HepG2 (cell line): Measurements from ENCODE around the gene TTC31. TPM values are rescaled to one million over a fixed set of nuclear protein-coding genes. Genes with fewer than 3 reads are reported as not detected.
A peak's percentile ranks its signal among the peaks of the same experiment; 100 is the strongest.

Experiments
- CHD4 ChIP-seq: fragments of 200-600 bp; sonication (generic); IDR thresholded peaks from 2 replicates; pipeline ENCODE4 v1.7.0; 2017; ENCODE audit warnings: mild to moderate bottlenecking, low read length, borderline replicate concordance
- DMAP1 ChIP-seq: IDR thresholded peaks from 2 replicates; pipeline ENCODE4 v1.6.1; 2016
- FOSL2 ChIP-seq: sonication (generic); formaldehyde crosslinking; IDR thresholded peaks from 2 replicates; pipeline ENCODE4 v1.4.0; 2020; ENCODE audit warnings: missing genetic modification reagents
- FOXM1 ChIP-seq: sonication (generic); formaldehyde crosslinking; IDR thresholded peaks from 2 replicates; pipeline ENCODE4 v1.5.0; 2020; ENCODE audit warnings: missing genetic modification reagents
- GZF1 ChIP-seq: sonication (generic); formaldehyde crosslinking; IDR thresholded peaks from 2 replicates; pipeline ENCODE4 v1.5.1; 2020; ENCODE audit warnings: mild to moderate bottlenecking, missing genetic modification reagents
- KLF9 ChIP-seq: IDR thresholded peaks from 2 replicates; pipeline ENCODE4 v1.6.1; 2016; ENCODE audit warnings: low read depth
- SNAI1 ChIP-seq: sonication (generic); formaldehyde crosslinking; IDR thresholded peaks from 2 replicates; pipeline ENCODE4 v1.5.0; 2020; ENCODE audit warnings: mild to moderate bottlenecking, missing genetic modification reagents, borderline replicate concordance
- TBX3 ChIP-seq: fragments of 450-650 bp; IDR thresholded peaks from 2 replicates; pipeline ENCODE4 v1.6.1; 2017; ENCODE audit warnings: antibody characterized with exemption, mild to moderate bottlenecking, inconsistent platforms, borderline replicate concordance
- THAP11 ChIP-seq: IDR thresholded peaks from 2 replicates; pipeline ENCODE4 v1.6.1; 2016; ENCODE audit warnings: missing biosample characterization, missing genetic modification reagents
- TP53 ChIP-seq: sonication (generic); formaldehyde crosslinking; conservative IDR thresholded peaks from 2 replicates; pipeline ENCODE4 v1.4.0; 2020; ENCODE audit warnings: missing genetic modification reagents
- ZEB1 ChIP-seq: IDR thresholded peaks from 2 replicates; pipeline ENCODE4 v1.6.1; 2012; ENCODE audit warnings: mild to moderate bottlenecking, low read depth, inconsistent platforms; ENCODE audit not compliant: insufficient replicate concordance
- ZMYM3 ChIP-seq: sonication (generic); formaldehyde crosslinking; IDR thresholded peaks from 2 replicates; pipeline ENCODE4 v1.5.1; 2020; ENCODE audit warnings: mild to moderate bottlenecking, missing genetic modification reagents
- ZNF136 ChIP-seq: sonication (generic); formaldehyde crosslinking; IDR thresholded peaks from 2 replicates; pipeline ENCODE4 v1.8.1; 2022; ENCODE audit warnings: low read depth, mild to moderate bottlenecking, moderate library complexity, missing genetic modification reagents
- ZNF180 ChIP-seq: sonication (generic); formaldehyde crosslinking; IDR thresholded peaks from 2 replicates; pipeline ENCODE4 v1.4.0; 2020; ENCODE audit warnings: low read depth, missing genetic modification reagents, borderline replicate concordance
- ZNF292 ChIP-seq: sonication (generic); formaldehyde crosslinking; IDR thresholded peaks from 2 replicates; pipeline ENCODE4 v1.8.1; 2022; ENCODE audit warnings: mild to moderate bottlenecking, low read depth, missing genetic modification reagents, borderline replicate concordance
- ZNF33B ChIP-seq: sonication (generic); formaldehyde crosslinking; IDR thresholded peaks from 2 replicates; pipeline ENCODE4 v1.5.1; 2020; ENCODE audit warnings: mild to moderate bottlenecking, missing genetic modification reagents
- ZNF496 ChIP-seq: sonication (generic); formaldehyde crosslinking; IDR thresholded peaks from 2 replicates; pipeline ENCODE4 v1.8.1; 2023; ENCODE audit warnings: mild to moderate bottlenecking, moderate library complexity, missing genetic modification reagents; ENCODE audit not compliant: insufficient replicate concordance
- ZNF513 ChIP-seq: sonication (generic); formaldehyde crosslinking; conservative IDR thresholded peaks from 2 replicates; pipeline ENCODE4 v1.5.0; 2020; ENCODE audit warnings: missing genetic modification reagents
- ZNF546 ChIP-seq: sonication (generic); formaldehyde crosslinking; conservative IDR thresholded peaks from 2 replicates; pipeline ENCODE4 v1.8.1; 2023; ENCODE audit warnings: mild to moderate bottlenecking, missing genetic modification reagents
- polyA plus RNA-seq, 8 experiments: library from polyadenylated mRNA; depleted of rRNA in 3 of 8; stranded (reverse) in 7 of 8; unstranded in 1 of 8; fragments of >200 nt; fragmentation: Illumina TruSeq in 4 of 8; extraction: Trizol in 4 of 8; gene quantifications; 2 replicates each; pipeline versions ENCODE4 v1.2.1 to v1.2.3, GENCODE V29; 2011 to 2016; ENCODE audit warnings: low read depth in 4 of 8, missing spikeins in 1 of 8, mixed read lengths in 1 of 8; ENCODE audit not compliant: insufficient read depth in 1 of 8
- total RNA-seq, 5 experiments: library from RNA; depleted of rRNA; stranded (reverse); fragments of >200 nt; fragmentation: Illumina TruSeq; extraction: Trizol; gene quantifications; 2 replicates each; pipeline ENCODE4 v1.2.3, GENCODE V29; 2016; ENCODE audit warnings: low read depth in 1 of 5
- TF ChIP-seq, protein P1 (sequence below): sonication (generic); formaldehyde crosslinking; IDR thresholded peaks from 2 replicates; pipeline ENCODE4 v1.8.1; 2022; ENCODE audit warnings: low read depth, mild to moderate bottlenecking, missing genetic modification reagents
- TF ChIP-seq, protein P2 (sequence below): sonication (generic); formaldehyde crosslinking; IDR thresholded peaks from 2 replicates; pipeline ENCODE4 v1.4.0; 2020; ENCODE audit warnings: mild to moderate bottlenecking, missing genetic modification reagents
- TF ChIP-seq, protein P3 (sequence below): sonication (generic); formaldehyde crosslinking; IDR thresholded peaks from 2 replicates; pipeline ENCODE4 v1.4.0; 2020; ENCODE audit warnings: missing genetic modification reagents

The TTC31 gene
- total and polyA plus RNA-seq, 2 of the 13 experiments (the other 11 are each of a cell fraction or from before 2014, with no cell fraction given), result 28.3 to 39.5 TPM

- TF ChIP-seq, protein P1, sequence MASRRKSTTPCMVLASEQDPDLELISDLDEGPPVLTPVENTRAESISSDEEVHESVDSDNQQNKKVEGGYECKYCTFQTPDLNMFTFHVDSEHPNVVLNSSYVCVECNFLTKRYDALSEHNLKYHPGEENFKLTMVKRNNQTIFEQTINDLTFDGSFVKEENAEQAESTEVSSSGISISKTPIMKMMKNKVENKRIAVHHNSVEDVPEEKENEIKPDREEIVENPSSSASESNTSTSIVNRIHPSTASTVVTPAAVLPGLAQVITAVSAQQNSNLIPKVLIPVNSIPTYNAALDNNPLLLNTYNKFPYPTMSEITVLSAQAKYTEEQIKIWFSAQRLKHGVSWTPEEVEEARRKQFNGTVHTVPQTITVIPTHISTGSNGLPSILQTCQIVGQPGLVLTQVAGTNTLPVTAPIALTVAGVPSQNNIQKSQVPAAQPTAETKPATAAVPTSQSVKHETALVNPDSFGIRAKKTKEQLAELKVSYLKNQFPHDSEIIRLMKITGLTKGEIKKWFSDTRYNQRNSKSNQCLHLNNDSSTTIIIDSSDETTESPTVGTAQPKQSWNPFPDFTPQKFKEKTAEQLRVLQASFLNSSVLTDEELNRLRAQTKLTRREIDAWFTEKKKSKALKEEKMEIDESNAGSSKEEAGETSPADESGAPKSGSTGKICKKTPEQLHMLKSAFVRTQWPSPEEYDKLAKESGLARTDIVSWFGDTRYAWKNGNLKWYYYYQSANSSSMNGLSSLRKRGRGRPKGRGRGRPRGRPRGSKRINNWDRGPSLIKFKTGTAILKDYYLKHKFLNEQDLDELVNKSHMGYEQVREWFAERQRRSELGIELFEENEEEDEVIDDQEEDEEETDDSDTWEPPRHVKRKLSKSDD (CRISPR knock-in tag), result peak; percentile 83
- TF ChIP-seq THAP11 (CRISPR knock-in tag) (peak; percentile 99), ZNF33B (CRISPR knock-in tag) (no peak; the same call in 1 of the 2 replicates), FOSL2 (CRISPR knock-in tag) (peak; percentile 48; the same call in 1 of the 2 replicates), SNAI1 (no peak), DMAP1 (CRISPR knock-in tag) (peak; percentile 82), ZEB1 (peak; percentile 88), ZNF180 (CRISPR knock-in tag) (no peak), GZF1 (CRISPR knock-in tag) (no peak), TBX3 (0 out of 2 replicates have a peak, but pooled peaks have one; percentile 21), ZNF513 (CRISPR knock-in tag) (no peak), KLF9 (CRISPR knock-in tag) (0 out of 2 replicates have a peak, but pooled peaks have one; percentile 67), ZNF496 (CRISPR knock-in tag) (no peak), ZNF292 (CRISPR knock-in tag) (no peak), CHD4 (no peak), TP53 (CRISPR knock-in tag) (no peak), ZNF136 (CRISPR knock-in tag) (no peak), ZNF546 (CRISPR knock-in tag) (peak; percentile 93; the same call in 1 of the 2 replicates), FOXM1 (CRISPR knock-in tag) (no peak), ZMYM3 (CRISPR knock-in tag) (no peak)
- TF ChIP-seq, protein P2, sequence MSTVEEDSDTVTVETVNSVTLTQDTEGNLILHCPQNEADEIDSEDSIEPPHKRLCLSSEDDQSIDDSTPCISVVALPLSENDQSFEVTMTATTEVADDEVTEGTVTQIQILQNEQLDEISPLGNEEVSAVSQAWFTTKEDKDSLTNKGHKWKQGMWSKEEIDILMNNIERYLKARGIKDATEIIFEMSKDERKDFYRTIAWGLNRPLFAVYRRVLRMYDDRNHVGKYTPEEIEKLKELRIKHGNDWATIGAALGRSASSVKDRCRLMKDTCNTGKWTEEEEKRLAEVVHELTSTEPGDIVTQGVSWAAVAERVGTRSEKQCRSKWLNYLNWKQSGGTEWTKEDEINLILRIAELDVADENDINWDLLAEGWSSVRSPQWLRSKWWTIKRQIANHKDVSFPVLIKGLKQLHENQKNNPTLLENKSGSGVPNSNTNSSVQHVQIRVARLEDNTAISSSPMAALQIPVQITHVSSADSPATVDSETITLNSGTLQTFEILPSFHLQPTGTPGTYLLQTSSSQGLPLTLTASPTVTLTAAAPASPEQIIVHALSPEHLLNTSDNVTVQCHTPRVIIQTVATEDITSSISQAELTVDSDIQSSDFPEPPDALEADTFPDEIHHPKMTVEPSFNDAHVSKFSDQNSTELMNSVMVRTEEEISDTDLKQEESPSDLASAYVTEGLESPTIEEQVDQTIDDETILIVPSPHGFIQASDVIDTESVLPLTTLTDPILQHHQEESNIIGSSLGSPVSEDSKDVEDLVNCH, result no peak
- TF ChIP-seq, protein P3, sequence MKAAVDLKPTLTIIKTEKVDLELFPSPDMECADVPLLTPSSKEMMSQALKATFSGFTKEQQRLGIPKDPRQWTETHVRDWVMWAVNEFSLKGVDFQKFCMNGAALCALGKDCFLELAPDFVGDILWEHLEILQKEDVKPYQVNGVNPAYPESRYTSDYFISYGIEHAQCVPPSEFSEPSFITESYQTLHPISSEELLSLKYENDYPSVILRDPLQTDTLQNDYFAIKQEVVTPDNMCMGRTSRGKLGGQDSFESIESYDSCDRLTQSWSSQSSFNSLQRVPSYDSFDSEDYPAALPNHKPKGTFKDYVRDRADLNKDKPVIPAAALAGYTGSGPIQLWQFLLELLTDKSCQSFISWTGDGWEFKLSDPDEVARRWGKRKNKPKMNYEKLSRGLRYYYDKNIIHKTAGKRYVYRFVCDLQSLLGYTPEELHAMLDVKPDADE (CRISPR knock-in tag), result no peak
These were observed 43.1 kb downstream of the TTC31 start, which contains the start of gene DQX1 (continued) for GRCh38 chr2:74525717-74526648.
